Esophagus squamous epithelium (tissue), 5 donors: ENCODE measurements around the gene BRD7. TPM values are rescaled to one million over a fixed set of nuclear protein-coding genes. Genes with fewer than 3 reads are reported as not detected.

Experiments
- DNase-seq: peaks from one replicate; lab custom pipeline; 2025; lab: John Stamatoyannopoulos, UW
- H3K27ac ChIP-seq, 4 donors: fragments of 200-600 bp; sonication (generic); one replicate each; pipeline ENCODE4 v1.5.1; 2016 to 2019; ENCODE audit warnings: mild to moderate bottlenecking in 1 of 4
- H3K27me3 ChIP-seq, 4 donors: fragments of 200-600 bp; sonication (generic); 1 replicate in 3 of 4; 2 replicates in 1 of 4; pipeline versions ENCODE4 v1.5.1 to v1.6.0; 2017 to 2021; ENCODE audit warnings: antibody characterized with exemption in 1 of 4
- H3K36me3 ChIP-seq, 3 donors: fragments of 200-600 bp; sonication (generic); one replicate each; pipeline ENCODE4 v1.5.1; 2016 to 2019
- H3K4me1 ChIP-seq, 3 donors: fragments of 200-600 bp; sonication (generic); one replicate each; pipeline ENCODE4 v1.5.1; 2017 to 2019
- H3K4me3 ChIP-seq, 4 donors: fragments of 200-600 bp; sonication (generic); 1 replicate in 3 of 4; 2 replicates in 1 of 4; pipeline ENCODE4 v1.5.1; 2016 to 2019; ENCODE audit warnings: mild to moderate bottlenecking in 2 of 4, moderate library complexity in 1 of 4
- H3K9me3 ChIP-seq, 3 donors: fragments of 200-600 bp; sonication (generic); one replicate each; pipeline ENCODE4 v1.5.1; 2016 to 2019
- POLR2A ChIP-seq, 4 donors: fragments of 450-650 bp; IDR thresholded peaks; one replicate each; pipeline ENCODE4 v1.6.1; 2017; ENCODE audit warnings: antibody characterized with exemption in 4 of 4, mild to moderate bottlenecking in 4 of 4, moderate library complexity in 3 of 4
- WGBS, 2 donors: methylation state at CpG; one replicate each; pipeline ENCODE4 v1.1.5; 2018; 5-methylcytosine and 5-hydroxymethylcytosine counted together
- intact Hi-C: fragments of 100-400 bp; cut with DNase I; formaldehyde crosslinking; loops from one replicate; pipeline ENCODE4 v1.15.0; 2022
- total RNA-seq, 4 donors: library from RNA; depleted of rRNA; stranded (reverse); fragments of >200 nt; gene quantifications; one replicate each; pipeline ENCODE4 v1.1.0, GENCODE V29; 2016
- TF ChIP-seq, protein P1 (sequence below), 6 experiments: fragments of 450-650 bp in 4 of 6; fragments of 200-600 bp in 2 of 6; sonication (generic) in 2 of 6; IDR thresholded peaks; one replicate each; pipeline ENCODE4 v1.5.1; 2016 to 2019; ENCODE audit warnings: antibody characterized with exemption in 6 of 6, mild to moderate bottlenecking in 4 of 6, moderate library complexity in 4 of 6
- donor health status: DM: yes; HTN: yes; CAD: no.

Gene BRD7
- total RNA-seq, 4 donors from 2014 or later: 42.0 to 81.9 (median 51.4) TPM

GRCh38 chr16:50381679-50382440 is 13.1 kb upstream of the BRD7 start:
- Histone ChIP-seq H3K27me3 (peaks cover 0 to 11% (median 0%) of the 10 kb centered on the region in 4 donors), H3K9me3 (no peaks in the 10 kb centered on the region), H3K4me1 (no peaks in the 10 kb centered on the region), H3K27ac (no peak overlapping the region), H3K4me3 (no peak overlapping the region), H3K36me3 (no peaks in the 10 kb centered on the region)
- TF ChIP-seq, protein P1, sequence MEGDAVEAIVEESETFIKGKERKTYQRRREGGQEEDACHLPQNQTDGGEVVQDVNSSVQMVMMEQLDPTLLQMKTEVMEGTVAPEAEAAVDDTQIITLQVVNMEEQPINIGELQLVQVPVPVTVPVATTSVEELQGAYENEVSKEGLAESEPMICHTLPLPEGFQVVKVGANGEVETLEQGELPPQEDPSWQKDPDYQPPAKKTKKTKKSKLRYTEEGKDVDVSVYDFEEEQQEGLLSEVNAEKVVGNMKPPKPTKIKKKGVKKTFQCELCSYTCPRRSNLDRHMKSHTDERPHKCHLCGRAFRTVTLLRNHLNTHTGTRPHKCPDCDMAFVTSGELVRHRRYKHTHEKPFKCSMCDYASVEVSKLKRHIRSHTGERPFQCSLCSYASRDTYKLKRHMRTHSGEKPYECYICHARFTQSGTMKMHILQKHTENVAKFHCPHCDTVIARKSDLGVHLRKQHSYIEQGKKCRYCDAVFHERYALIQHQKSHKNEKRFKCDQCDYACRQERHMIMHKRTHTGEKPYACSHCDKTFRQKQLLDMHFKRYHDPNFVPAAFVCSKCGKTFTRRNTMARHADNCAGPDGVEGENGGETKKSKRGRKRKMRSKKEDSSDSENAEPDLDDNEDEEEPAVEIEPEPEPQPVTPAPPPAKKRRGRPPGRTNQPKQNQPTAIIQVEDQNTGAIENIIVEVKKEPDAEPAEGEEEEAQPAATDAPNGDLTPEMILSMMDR (IDR thresholded peaks at IDR 0.05): no peak
- no peak for TF ChIP-seq POLR2A (IDR thresholded peaks at IDR 0.05)
- no peak for DNase-seq
- 72 to 75% methylated on average over 6 to 8 of the region's 8 CpGs for WGBS, 2 donors
- intact Hi-C loops: no loop called here

DNA sequence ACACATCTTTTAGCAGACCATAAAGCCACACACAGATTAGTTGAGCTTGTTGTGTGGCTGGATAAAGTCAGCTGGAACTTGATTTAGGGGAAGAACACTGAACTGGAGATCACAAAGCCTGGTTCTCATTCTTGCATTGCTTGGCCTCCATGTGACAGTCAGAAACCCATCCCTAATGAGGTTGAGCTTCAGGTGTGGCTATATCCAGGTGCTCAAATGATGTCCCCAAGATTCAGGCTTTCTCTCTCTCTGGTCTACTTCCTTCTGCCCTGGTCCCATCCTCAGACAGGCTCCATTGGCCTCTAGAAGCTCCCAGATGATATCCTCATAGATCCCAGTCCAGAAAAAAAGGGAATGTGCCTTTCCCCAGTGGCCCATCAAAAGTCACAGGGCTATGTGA is 9.6 kb upstream of the BRD7 start:
- H3K9me3 ChIP-seq: no peaks in the 10 kb centered on the region
- DNase-seq: no peak
- H3K4me1 ChIP-seq: peaks cover 0 to 2% (median 0%) of the 10 kb centered on the region in 3 donors
- H3K27ac ChIP-seq: no peak overlapping the region
- H3K36me3 ChIP-seq: no peaks in the 10 kb centered on the region
- intact Hi-C loops: no loop called here
- no peak for TF ChIP-seq POLR2A (IDR thresholded peaks at IDR 0.05)
- TF ChIP-seq, protein P1 (IDR thresholded peaks at IDR 0.05): no peak
- no peak overlapping the region for H3K4me3 ChIP-seq
- H3K27me3 ChIP-seq: no peaks in the 10 kb centered on the region

- no peaks in the 10 kb centered on the region for H3K9me3 ChIP-seq
- 43 to 48% methylated on average over 4 of the region's 4 CpGs for WGBS, 2 donors
- no peak overlapping the region for H3K4me3 ChIP-seq
- no peak for TF ChIP-seq POLR2A (IDR thresholded peaks at IDR 0.05)
- TF ChIP-seq, protein P1 (IDR thresholded peaks at IDR 0.05): no peak
- H3K27ac ChIP-seq: no peak overlapping the region
- no peaks in the 10 kb centered on the region for H3K27me3 ChIP-seq
- H3K36me3 ChIP-seq: no peaks in the 10 kb centered on the region
- peaks cover 0 to 16% (median 5%) of the 10 kb centered on the region in 3 donors for H3K4me1 ChIP-seq
- intact Hi-C loops: no loop called here
- DNase-seq: no peak
These were observed 8.2 kb upstream of the BRD7 start for GRCh38 chr16:50377001-50377400.

GRCh38 chr16:50373780-50374179 is 5.0 kb upstream of the BRD7 start:
- no peak for DNase-seq
- intact Hi-C loops: loop anchor here (5.0 kb wide), 1 partner anchor 294 kb away; no protein-coding TSS in a partner anchor
- no peaks in the 10 kb centered on the region for H3K9me3 ChIP-seq
- peaks cover 0 to 25% (median 5%) of the 10 kb centered on the region in 3 donors for H3K4me1 ChIP-seq
- TF ChIP-seq, protein P1 (IDR thresholded peaks at IDR 0.05): no peak
- TF ChIP-seq POLR2A (IDR thresholded peaks at IDR 0.05): no peak
- 86 to 91% methylated on average over 7 to 9 of the region's 9 CpGs for WGBS, 2 donors
- no peaks in the 10 kb centered on the region for H3K36me3 ChIP-seq
- H3K27ac ChIP-seq: no peak overlapping the region
- no peaks in the 10 kb centered on the region for H3K27me3 ChIP-seq
- H3K4me3 ChIP-seq: no peak overlapping the region

DNA sequence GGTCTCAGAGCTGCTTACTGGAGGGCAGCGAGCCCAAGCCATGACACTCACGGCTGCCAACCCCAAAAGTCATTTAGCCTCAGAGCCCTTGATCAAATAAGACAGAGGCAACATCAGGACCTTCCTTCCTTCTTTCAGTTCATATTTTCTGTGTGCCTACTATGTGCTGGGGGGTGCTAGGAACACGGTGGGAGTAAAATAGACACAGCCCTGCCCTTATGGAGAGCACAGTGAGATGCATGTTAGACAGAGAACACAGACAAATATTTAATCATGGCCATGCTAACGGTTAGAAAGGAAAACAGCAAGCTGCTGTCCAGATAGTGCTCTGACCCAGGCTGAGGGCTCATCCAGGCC is 4.5 kb upstream of the BRD7 start:
- DNase-seq: no peak
- peak overlapping the region in 3 of 4 donors; percentile 43 to 60 (median 50) for H3K27ac ChIP-seq
- intact Hi-C loops: loop anchor here (5.0 kb wide), 1 partner anchor 294 kb away; no protein-coding TSS in a partner anchor
- H3K27me3 ChIP-seq: no peaks in the 10 kb centered on the region
- no peaks in the 10 kb centered on the region for H3K9me3 ChIP-seq
- no peak overlapping the region for H3K4me3 ChIP-seq
- no peak for TF ChIP-seq POLR2A (IDR thresholded peaks at IDR 0.05)
- TF ChIP-seq, protein P1 (IDR thresholded peaks at IDR 0.05): no peak
- H3K36me3 ChIP-seq: no peaks in the 10 kb centered on the region
- H3K4me1 ChIP-seq: peaks cover 0 to 25% (median 5%) of the 10 kb centered on the region in 3 donors
- 50 to 55% methylated on average over 4 of the region's 4 CpGs for WGBS, 2 donors
